Endometrium (tissue), 2 donors: ENCODE results near the gene ZNF497.
"Not testable (repeated sequence)": the region's sequence is repeated elsewhere in the genome, so short reads cannot be mapped to it uniquely, and the experiment has no call there.

Experiments
- FAIRE-seq: peaks from 2 replicates; lab custom pipeline; 2012; peaks lifted over from hg19 to GRCh38; lab: Jason Lieb, UNC
- donor health status: control.
- donor health status: control.

Gene ZNF497

GRCh38 chr19:58348080-58348479 is 14.5 kb downstream of the ZNF497 start:
- FAIRE-seq, result not testable (repeated sequence)

DNA sequence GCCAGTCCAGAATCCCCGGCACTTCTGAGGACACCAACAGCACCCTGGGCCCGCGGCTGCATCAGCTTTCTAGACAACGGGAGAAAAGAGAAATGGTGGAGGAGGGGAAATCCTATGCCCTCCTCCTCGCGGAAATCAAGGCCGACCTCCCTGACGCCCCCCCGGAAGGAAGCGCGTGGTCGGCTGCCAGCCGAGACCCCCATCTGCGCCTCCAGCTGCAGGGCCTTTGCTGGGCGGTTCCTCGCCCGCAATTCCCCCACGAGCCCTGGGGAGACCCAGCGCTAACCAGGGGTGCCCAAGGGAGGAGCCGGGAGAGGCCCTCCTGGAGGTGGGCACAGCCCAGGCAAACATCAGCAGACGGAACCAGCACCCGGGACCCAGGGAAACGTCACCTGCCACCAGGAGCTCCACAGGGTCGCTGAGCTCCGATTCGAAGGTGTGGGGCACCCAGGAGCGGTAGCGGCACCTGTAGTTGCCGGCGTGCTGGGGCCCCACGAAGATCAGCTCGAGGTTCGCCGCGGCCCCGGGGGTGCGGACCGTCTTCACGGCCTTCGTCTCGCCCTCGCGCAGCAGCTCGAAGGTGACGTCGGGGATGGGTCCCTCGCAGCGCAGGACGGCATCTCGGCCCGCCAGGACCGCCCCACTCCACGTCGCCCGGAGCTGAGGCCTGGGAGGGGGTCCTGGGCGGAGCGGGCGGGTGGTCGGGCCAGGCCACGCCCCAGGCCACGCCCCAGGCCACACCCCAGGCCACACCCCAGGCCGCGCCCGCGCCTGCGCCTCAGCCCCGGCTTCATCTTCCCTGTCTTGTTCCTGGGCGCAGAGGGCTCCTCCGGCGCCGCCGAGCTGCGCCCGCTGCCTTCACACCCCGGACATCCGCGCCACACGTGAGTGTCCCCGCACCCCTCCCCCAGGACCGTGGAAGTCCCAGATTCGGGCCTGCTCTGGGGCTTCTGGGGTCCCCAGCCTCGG is 15.3 kb downstream of the ZNF497 start:
- FAIRE-seq, result no peak

DNA sequence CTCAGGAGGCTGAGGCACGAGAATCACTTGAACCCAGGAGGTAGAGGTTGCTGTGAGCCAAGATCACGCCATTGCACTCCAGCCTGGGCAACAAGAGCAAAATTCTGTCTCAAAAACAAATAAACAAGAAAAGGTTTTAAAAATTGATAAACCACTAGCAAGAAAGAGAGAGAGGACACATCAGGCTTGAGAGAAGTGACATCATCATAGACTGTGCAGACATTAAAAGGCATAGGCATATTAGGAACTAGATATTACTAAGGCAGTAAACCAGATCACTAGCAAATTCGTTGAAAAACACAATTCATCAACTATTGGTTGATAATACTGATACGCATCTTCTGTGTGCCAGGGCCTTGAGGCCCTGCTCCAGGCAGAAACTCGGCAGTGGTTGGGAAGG is 17.0 kb downstream of the ZNF497 start:
- FAIRE-seq, result no peak

DNA sequence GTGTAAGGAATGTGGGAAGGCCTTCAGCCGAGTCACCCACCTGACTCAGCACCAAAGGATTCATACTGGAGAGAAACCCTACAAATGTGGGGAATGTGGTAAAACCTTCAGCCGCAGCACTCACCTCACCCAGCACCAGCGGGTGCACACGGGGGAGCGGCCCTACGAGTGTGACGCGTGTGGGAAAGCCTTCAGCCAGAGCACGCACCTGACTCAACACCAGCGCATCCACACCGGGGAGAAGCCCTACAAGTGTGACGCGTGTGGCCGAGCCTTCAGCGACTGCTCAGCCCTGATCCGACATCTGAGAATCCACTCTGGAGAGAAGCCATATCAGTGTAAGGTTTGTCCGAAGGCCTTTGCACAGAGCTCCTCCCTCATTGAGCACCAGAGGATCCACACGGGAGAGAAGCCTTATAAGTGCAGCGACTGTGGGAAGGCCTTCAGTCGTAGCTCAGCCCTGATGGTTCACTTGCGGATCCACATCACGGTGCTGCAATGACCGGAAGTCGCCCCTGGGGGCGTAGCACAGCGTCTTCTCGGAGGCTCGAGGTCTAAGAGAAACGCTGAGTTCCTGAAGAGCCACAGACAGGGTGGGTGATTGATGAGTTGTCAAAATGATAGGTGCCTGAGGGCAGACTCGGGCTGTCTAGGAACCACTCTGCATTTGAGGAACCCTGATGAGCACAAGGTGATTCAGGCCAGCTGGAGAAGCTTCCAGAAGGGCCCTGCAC is 23.6 kb downstream of the ZNF497 start:
- no peak for FAIRE-seq

GRCh38 chr19:58338336-58338735 is 24.2 kb downstream of the ZNF497 start:
- FAIRE-seq, result no peak

- no peak for FAIRE-seq
Measured at GRCh38 chr19:58336820-58337219, 25.7 kb downstream of the ZNF497 start.

- FAIRE-seq, result no peak
Measured at GRCh38 chr19:58336216-58336615, 26.3 kb downstream of the ZNF497 start.

GRCh38 chr19:58335630-58336029 is 26.9 kb downstream of the ZNF497 start:
- FAIRE-seq, result no peak

GRCh38 chr19:58334691-58335249 is 27.8 kb downstream of the ZNF497 start:
- no peak for FAIRE-seq

DNA sequence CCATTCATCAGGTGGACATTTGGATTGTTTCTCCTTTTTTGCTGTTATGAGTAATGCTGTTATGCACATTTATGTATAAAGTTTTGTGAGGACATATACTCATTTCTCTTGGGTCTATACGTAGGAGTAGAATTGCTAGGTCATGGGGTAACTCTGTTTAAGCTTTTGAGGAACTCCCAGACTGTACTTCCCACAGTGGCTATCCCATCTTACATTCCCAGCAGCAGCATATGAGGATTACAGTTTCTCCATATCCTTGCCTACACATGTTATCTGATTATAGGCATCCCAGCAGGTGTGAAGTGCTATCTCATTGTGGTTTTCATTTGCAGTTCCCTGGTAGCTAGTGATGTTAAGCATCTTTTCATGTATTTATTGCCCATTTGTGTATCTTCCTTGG is 29.9 kb downstream of the ZNF497 start:
- no peak for FAIRE-seq

GRCh38 chr19:58330458-58330857 is 32.1 kb downstream of the ZNF497 start:
- FAIRE-seq, result no peak

- no peak for FAIRE-seq
Measured at GRCh38 chr19:58328999-58329398, 33.6 kb downstream of the ZNF497 start.

DNA sequence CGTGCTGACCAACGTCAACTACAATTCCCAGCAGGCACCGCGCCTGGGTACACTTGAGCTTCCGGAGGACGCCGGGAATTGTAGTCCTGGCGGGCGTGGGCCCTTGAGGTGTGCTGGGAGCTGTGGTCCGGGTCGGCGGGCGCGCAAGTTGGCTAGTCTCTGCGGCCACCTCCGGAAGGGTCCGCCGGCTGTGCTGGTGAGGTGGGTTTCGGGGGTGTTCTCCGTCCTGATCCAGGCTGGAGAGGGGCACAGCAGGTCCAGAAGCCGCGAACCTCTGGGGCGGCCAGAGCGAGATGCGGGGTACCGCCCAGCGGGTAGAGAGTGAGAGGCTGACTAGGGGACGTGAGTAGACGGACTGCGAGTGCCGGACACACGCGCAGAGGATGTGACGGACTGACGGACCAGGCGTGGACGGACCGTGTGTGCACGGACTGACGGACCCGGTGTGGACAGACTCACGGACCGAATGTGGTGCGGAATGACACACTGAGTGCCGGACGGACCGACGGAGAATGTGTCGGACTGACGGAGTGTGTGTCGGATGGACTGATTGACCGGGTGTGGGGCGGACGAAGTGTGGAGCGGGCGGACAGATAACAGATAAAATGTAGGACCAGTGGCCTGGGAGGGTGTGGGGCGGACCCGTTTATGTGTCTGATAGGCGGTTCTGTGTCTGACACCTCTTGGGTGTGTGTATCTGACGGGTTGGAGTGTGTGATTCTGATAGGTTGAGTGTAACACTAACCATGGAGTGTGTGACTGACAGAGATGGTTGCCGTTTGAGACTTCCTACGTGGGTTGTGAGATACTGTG is 35.4 kb downstream of the ZNF497 start, which contains the start of gene ZSCAN22:
TSS of gene ZSCAN22 (plus strand) at position 81 of the 813 bp plus-strand sequence. CDS start 7,809 bp downstream, outside the sequence.
- no peak for FAIRE-seq

DNA sequence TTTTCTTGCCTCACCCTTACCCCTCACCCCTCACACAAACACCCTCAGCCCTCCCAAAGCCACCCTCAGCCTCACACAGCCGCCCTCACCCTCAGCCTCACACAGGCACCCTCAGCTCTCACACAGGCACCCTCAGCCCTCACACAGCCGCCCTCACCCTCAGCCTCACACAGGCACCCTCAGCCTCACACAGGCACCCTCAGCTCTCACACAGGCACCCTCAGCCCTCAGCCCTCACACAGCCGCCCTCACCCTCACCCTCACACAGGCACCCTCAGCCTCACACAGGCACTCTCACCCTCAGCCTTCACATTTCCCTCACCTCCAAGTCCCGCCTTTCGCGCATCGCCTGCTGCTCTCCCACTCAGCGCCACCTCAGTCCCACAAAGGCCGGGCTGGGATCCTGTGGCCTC is 36.0 kb downstream of the ZNF497 start:
- no peak for FAIRE-seq

DNA sequence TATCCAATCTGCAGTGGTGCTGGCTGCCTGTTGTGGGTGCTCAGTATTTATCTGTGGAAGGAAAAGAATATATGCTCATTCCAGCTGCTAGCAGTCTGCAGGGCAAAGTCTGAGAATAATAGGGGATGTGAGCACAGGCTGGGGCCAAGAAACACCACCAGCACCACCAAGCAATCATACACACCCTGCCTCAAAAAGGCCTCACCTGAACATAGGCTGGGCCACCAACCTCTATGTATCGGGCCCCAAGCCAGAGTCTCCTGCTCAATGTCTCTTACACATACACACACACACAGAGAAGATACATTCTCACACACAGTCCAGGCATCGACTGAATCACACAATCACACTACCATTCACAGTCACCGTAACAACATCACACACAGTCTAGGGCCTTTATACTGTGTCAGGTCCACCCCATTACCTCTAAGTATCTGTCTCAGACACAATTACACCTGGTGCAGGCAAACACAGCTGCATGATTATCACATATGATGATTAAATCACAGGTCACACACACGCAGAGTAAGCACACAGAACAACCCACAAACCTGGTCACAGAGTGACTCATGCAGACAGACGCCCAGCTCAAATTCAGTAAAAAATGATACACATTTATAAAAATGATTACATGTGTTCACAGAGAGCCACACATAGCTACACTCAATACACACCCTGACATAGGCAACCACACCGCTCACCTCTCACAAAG is 37.1 kb downstream of the ZNF497 start:
- FAIRE-seq, result no peak

- FAIRE-seq, result no peak
Measured at GRCh38 chr19:58319241-58319640, 43.3 kb downstream of the ZNF497 start.

GRCh38 chr19:58318297-58318696 is 44.3 kb downstream of the ZNF497 start:
- no peak for FAIRE-seq

DNA sequence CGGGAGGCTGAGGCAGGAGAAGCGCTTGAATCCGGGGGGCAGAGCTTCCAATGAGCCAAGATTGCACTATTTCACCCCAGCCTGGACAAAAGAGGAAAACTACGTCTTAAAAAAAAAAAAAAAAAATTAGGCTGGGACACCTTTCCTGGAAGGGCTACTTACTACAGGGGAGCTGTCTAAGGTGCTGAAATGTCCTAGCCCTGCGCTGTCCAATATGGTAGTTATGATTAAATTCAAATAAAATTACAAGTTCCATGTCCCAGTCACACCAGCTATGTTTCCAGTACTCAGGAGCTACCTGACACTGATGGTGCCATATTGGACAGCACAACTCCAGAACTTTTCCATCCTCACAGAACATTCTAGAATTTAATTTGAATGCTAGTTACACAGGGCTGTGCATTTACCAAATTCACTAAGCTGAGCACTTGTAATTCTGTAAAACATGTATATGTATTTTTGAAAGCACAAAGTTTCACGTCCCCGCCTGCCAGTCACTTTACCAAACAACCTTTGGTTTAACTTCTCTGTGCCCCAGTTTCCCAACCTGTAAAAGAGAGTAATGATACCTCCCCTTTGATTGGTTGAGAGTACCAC is 45.0 kb downstream of the ZNF497 start:
- FAIRE-seq, result no peak

DNA sequence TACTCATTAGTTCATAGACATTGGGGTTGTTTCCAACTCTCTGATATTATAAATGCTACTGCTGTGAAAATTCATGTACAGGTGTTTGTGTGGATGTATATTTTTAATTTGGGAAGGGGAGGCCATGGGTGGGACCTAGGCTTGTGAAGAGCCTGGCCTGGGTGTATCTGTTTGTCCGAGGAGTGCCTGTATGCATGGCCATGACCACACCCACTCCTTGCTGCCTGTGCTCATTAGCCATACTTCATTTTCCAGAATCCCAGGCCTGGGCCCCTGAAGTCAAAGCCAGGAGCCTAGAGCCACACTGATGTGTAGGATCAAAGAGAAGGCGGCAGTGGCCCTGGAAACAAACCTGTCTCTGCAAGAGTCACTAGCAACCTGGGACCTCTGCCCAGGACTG is 47.0 kb downstream of the ZNF497 start:
- FAIRE-seq, result no peak

DNA sequence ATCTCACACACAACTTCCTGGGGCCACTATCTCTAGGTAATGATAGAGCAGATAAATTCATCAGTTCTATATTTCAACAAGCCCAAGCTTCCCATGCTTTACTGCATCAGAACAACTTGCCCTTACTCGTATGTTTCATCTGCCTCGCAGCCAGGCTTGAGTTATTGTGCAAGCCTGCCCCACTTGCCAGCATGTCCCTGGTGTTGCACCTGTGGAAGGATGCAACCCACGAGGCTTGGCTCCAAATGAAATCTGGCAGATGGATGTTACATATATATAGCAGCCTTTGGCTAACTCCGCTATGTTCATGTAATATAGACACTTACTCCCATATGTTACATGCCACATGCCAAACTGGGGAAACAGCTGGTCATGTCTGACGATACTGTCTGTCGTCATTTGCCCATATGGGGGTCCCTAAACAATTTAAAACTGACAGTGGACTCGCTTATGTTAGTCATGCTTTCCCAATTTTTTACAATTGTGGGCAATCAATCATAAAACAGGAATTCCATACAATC is 51.1 kb downstream of the ZNF497 start:
- FAIRE-seq, result no peak

DNA sequence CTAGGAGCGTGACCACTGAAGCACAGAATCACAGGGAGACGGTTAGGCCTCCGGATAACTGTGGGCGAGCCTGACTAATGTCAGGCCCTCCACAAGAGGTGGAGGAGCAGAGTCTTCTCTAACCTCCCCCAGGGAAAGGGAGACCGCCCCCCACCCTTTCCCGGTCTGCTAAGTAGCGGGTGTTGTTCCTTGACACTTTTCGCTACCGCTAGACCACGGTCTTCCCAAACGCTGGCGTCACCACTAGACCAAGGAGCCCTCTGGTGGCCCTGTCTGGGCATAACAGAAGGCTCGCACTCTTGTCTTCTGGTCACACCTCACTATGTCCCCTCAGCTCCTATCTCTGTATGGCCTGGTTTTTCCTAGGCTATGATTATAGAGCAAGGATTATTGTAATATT is 51.9 kb downstream of the ZNF497 start:
- not testable (repeated sequence) for FAIRE-seq
